ENCODE measurements around the gene LRRC26. TPM values are rescaled to one million over a fixed set of nuclear protein-coding genes. Genes with fewer than 3 reads are reported as not detected.

The LRRC26 gene
- total RNA-seq, 1 experiment from 2014 or later, result not detected

DNA sequence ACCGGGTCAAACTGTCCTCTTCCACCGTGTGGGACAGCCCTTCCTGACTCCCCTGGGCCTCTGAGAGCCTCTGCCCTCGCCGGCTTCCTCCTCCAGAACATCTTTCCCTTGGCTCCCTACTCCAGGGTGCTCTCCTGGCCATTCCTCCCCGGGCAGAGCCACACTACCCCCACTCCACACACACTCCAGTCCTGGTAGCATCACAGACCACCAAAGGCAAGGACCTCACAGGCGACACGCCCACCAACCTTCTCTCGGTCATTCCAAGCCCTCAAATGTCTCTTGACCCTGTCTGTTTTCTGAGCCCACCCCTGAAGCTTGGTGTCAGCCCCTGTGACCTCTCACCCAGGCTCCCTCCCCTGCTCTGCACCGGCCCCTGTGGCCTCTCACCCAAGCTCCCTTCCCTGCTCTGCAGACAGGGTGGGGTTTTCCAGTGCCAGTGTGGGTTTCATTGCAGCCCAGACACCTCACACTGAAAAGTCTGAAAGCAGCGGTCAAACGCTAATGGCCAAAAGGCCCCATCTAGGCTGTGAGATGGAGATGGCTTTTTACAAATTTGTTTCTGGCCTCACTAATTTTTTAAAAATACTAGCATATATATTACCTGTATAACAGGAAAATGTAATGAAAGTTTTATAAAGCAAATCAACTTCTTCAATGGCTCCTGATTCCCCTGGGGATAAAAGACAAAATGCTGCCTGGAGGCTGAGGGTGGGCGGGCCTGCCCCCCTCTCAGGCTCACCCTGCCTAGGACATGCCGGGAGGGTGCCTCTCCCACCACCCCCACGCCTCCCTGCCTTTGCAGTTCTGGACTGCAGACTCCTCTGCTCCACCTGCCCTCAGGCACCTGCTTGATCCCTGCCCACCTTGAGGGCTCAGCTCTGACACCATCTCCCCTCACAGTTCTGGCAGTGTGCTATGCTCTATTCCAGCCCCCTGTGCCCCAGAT lies 10.5 kb downstream of the LRRC26 start:
- ChIA-PET POLR2A (no interaction called here), CTCF (interaction anchor here (0.6 kb wide), 1 partner anchor 98 kb away, joined by 3 read pairs; no protein-coding TSS in a partner anchor)
- Mint-ChIP-seq H3K9me3 (ENCODE audit: unreplicated experiment) (no peaks in the 10 kb centered on the region), H3K4me3 (ENCODE audit: unreplicated experiment) (no peak overlapping the region), H3K27ac (ENCODE audit: low read depth, unreplicated experiment) (no peak overlapping the region), H3K36me3 (ENCODE audit: insufficient read depth, unreplicated experiment) (no peaks in the 10 kb centered on the region), H3K27me3 (ENCODE audit: insufficient read depth, unreplicated experiment) (peaks cover 24% of the 10 kb centered on the region), H3K4me1 (ENCODE audit: insufficient read depth, unreplicated experiment) (no peaks in the 10 kb centered on the region)
- no peak for DNase-seq (ENCODE audit: unreplicated experiment)
- TF ChIP-seq, protein P1, sequence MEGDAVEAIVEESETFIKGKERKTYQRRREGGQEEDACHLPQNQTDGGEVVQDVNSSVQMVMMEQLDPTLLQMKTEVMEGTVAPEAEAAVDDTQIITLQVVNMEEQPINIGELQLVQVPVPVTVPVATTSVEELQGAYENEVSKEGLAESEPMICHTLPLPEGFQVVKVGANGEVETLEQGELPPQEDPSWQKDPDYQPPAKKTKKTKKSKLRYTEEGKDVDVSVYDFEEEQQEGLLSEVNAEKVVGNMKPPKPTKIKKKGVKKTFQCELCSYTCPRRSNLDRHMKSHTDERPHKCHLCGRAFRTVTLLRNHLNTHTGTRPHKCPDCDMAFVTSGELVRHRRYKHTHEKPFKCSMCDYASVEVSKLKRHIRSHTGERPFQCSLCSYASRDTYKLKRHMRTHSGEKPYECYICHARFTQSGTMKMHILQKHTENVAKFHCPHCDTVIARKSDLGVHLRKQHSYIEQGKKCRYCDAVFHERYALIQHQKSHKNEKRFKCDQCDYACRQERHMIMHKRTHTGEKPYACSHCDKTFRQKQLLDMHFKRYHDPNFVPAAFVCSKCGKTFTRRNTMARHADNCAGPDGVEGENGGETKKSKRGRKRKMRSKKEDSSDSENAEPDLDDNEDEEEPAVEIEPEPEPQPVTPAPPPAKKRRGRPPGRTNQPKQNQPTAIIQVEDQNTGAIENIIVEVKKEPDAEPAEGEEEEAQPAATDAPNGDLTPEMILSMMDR (IDR thresholded peaks at IDR 0.05; ENCODE audit: unreplicated experiment), result no peak
- intact Hi-C loops (cut with micrococcal nuclease), result no loop called here
- no TSS peak for BruUV-seq (replicated peaks)

DNA sequence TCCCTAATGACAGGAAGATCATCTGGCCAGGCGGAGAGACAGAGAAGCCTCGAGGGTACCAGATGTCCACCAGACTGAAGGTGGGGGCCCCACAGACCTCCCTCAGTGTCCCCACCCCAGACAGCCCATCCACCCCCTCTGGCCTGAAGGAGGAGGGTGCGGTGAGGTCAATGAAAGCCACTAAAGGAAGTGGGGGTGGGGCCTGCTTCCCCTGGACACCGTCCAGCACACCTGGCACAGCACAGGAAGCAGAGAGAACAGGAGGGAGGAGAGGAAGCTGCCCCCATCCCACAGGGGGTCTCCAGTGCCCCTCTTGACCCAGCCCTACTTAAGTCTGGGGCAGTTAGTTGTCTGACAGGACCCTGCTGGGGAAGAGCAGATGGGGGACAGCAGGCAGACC lies 11.2 kb downstream of the LRRC26 start:
- Mint-ChIP-seq H3K27ac (ENCODE audit: low read depth, unreplicated experiment) (no peak overlapping the region), H3K36me3 (ENCODE audit: insufficient read depth, unreplicated experiment) (no peaks in the 10 kb centered on the region), H3K27me3 (ENCODE audit: insufficient read depth, unreplicated experiment) (peaks cover 24% of the 10 kb centered on the region), H3K4me3 (ENCODE audit: unreplicated experiment) (no peak overlapping the region), H3K4me1 (ENCODE audit: insufficient read depth, unreplicated experiment) (no peaks in the 10 kb centered on the region), H3K9me3 (ENCODE audit: unreplicated experiment) (no peaks in the 10 kb centered on the region)
- ChIA-PET POLR2A (no interaction called here), CTCF (interaction anchor here (0.6 kb wide), 1 partner anchor 97 kb away, joined by 3 read pairs; no protein-coding TSS in a partner anchor)
- no peak for DNase-seq (ENCODE audit: unreplicated experiment)
- TF ChIP-seq, protein P1 (IDR thresholded peaks at IDR 0.05; ENCODE audit: unreplicated experiment), result no peak
- intact Hi-C loops (cut with micrococcal nuclease), result no loop called here
- BruUV-seq (replicated peaks), result no TSS peak

DNA sequence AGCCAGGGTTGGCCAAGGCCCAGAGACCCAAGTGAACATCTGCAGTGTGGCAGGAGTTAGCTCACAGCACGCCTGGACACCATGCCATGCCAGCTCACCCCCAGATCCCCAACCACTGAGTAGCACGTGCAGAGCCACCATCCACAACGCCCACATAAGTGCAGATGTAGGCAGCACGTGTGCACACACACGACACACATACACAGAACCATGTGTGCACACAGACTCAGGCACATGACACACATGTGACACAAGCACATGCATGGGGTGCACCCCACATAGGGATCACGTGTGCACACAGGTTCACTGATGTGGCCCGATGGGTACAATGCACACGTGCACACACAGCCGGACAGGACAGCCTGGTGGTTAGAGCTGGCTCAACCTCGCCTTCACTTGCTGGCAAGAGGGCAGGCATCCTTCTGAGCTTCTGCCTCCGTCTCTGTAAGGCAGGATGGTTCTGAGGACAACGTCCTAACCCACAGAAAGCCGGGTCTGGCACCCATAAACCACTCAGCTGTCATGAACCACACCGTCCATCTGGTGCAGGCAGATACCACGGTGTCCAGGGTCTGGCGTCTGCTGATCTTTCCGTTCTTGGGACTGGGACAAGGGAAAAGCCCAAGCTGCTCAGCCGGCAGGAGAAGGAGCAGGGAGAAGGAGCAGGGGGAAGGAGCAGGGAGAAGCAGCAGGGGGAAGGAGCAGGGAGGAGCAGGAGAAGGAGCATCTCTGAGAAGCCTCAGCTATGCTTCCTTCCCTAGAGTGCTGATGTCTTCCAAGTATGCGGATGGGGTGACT lies 12.0 kb downstream of the LRRC26 start:
- CTCF ChIA-PET, result no interaction called here
- Mint-ChIP-seq H3K9me3 (ENCODE audit: unreplicated experiment) (no peaks in the 10 kb centered on the region), H3K4me1 (ENCODE audit: insufficient read depth, unreplicated experiment) (no peaks in the 10 kb centered on the region)

More for the DNA sequence above, 12.0 kb downstream of the LRRC26 start:
- Mint-ChIP-seq H3K36me3 (ENCODE audit: insufficient read depth, unreplicated experiment) (no peaks in the 10 kb centered on the region), H3K4me3 (ENCODE audit: unreplicated experiment) (no peak overlapping the region), H3K27me3 (ENCODE audit: insufficient read depth, unreplicated experiment) (peaks cover 24% of the 10 kb centered on the region), H3K27ac (ENCODE audit: low read depth, unreplicated experiment) (no peak overlapping the region)
- intact Hi-C loops (cut with micrococcal nuclease), result no loop called here
- POLR2A ChIA-PET, result interaction anchor here (0.8 to 1.1 kb wide), 2 partner anchors 28 to 71 kb away, joined by 3 read pairs; partner anchors contain the start of gene MAN1B1
- no TSS peak for BruUV-seq (replicated peaks)
- DNase-seq (ENCODE audit: unreplicated experiment), result no peak
- TF ChIP-seq, protein P1 (IDR thresholded peaks at IDR 0.05; ENCODE audit: unreplicated experiment), result no peak
